GM12878 (cell line): ENCODE data around the gene BDH1.

Source experiments
- CHD4 ChIP-seq: fragments of 200-600 bp; sonication (generic); IDR thresholded peaks from 2 replicates; pipeline ENCODE4 v1.6.1; 2016; ENCODE audit warnings: mild to moderate bottlenecking
- ELK1 ChIP-seq: IDR thresholded peaks from 2 replicates; pipeline ENCODE4 v1.6.1; 2012; ENCODE audit warnings: low read depth, low read length, improper control_type of control experiment
- EZH2 ChIP-seq: IDR thresholded peaks from 2 replicates; pipeline ENCODE4 v1.6.1; 2012; ENCODE audit warnings: low read depth, mild to moderate bottlenecking, control low read depth, inconsistent platforms, low read length, borderline replicate concordance; ENCODE audit not compliant: control insufficient read depth
- NBN ChIP-seq: fragments of 450-650 bp; IDR thresholded peaks from 2 replicates; pipeline ENCODE4 v1.6.1; 2016
- NR2C2 ChIP-seq: IDR thresholded peaks from 2 replicates; pipeline ENCODE4 v1.6.1; 2011; ENCODE audit warnings: borderline replicate concordance, low read depth; ENCODE audit not compliant: control insufficient read depth, insufficient read length
- PAX5 ChIP-seq: IDR thresholded peaks from 2 replicates; pipeline ENCODE4 v1.6.1; 2011; ENCODE audit warnings: low read depth, low read length, borderline replicate concordance
- SIN3A ChIP-seq: IDR thresholded peaks from 2 replicates; pipeline ENCODE4 v1.6.1; 2012; ENCODE audit warnings: low read depth, low read length, improper control_type of control experiment
- SPI1 ChIP-seq: IDR thresholded peaks from 2 replicates; pipeline ENCODE4 v1.6.1; 2011; ENCODE audit warnings: low read depth, mild to moderate bottlenecking, low read length, moderate library complexity, borderline replicate concordance; ENCODE audit not compliant: insufficient read depth
- ZSCAN29 ChIP-seq: fragments of 450-650 bp; IDR thresholded peaks from 2 replicates; pipeline ENCODE4 v1.6.1; 2017; ENCODE audit warnings: mild to moderate bottlenecking, moderate library complexity
- TF ChIP-seq, protein P1 (sequence below): IDR thresholded peaks from 2 replicates; pipeline ENCODE4 v1.6.1; 2012; ENCODE audit warnings: mild to moderate bottlenecking, low read depth, low read length
- TF ChIP-seq, protein P2 (sequence below), 3 experiments: IDR thresholded peaks in 2 of 3; conservative IDR thresholded peaks in 1 of 3; 2 replicates each; pipeline ENCODE4 v1.5.1; 2011; ENCODE audit warnings: low read depth in 3 of 3, low read length in 3 of 3, mild to moderate bottlenecking in 3 of 3, control low read depth in 2 of 3, moderate library complexity in 2 of 3, inconsistent platforms in 1 of 3, mixed read lengths in 1 of 3; ENCODE audit not compliant: control insufficient read depth in 2 of 3, insufficient read depth in 1 of 3; ENCODE audit errors: extremely low read depth in 1 of 3
- TF ChIP-seq, protein P3 (sequence below): fragments of 450-650 bp; IDR thresholded peaks from 2 replicates; pipeline ENCODE4 v1.6.1; 2016; ENCODE audit warnings: mild to moderate bottlenecking

DNA sequence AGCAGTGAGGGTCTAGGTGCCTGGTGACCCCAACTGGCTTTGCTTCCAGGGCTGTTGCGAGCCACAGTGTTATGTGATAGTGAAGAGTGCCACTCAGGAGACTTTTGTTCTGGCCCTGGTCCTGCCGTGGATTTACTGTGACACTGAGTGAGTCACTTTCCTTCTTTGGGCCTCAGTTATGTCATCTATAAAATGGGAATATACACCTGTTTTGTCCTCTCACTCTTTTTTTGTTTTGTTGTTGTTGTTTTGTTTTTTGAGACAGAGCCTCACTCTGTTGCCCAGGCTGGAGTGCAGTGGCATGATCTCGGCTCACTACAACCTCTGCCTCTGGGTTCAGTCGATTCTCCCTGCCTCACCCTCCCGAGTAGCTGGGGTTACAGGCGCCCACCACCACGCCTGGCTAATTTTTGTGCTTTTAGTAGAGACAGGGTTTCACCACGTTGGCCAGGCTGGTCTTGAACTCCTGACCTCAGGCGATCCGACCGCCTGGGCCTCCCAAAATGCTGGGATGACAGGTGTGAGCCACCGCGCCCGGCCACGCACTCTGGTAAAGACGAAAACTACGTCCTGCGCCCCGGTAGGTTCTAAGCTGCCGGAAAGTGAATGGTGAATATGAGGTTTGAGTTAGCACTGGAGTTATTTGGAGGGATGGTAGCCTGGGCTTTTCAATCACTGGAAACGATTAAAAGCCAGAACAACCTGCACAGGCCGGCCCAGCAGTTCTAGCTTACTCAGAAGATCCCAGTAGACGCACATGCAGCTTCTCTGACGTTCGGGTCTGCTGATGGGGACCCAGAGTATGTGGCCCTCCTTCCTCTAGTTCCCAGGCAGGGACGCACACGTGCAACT, 46.6 kb downstream of the BDH1 start:
- TF ChIP-seq, protein P1, sequence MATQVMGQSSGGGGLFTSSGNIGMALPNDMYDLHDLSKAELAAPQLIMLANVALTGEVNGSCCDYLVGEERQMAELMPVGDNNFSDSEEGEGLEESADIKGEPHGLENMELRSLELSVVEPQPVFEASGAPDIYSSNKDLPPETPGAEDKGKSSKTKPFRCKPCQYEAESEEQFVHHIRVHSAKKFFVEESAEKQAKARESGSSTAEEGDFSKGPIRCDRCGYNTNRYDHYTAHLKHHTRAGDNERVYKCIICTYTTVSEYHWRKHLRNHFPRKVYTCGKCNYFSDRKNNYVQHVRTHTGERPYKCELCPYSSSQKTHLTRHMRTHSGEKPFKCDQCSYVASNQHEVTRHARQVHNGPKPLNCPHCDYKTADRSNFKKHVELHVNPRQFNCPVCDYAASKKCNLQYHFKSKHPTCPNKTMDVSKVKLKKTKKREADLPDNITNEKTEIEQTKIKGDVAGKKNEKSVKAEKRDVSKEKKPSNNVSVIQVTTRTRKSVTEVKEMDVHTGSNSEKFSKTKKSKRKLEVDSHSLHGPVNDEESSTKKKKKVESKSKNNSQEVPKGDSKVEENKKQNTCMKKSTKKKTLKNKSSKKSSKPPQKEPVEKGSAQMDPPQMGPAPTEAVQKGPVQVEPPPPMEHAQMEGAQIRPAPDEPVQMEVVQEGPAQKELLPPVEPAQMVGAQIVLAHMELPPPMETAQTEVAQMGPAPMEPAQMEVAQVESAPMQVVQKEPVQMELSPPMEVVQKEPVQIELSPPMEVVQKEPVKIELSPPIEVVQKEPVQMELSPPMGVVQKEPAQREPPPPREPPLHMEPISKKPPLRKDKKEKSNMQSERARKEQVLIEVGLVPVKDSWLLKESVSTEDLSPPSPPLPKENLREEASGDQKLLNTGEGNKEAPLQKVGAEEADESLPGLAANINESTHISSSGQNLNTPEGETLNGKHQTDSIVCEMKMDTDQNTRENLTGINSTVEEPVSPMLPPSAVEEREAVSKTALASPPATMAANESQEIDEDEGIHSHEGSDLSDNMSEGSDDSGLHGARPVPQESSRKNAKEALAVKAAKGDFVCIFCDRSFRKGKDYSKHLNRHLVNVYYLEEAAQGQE, result no peak
- TF ChIP-seq ELK1 (no peak), PAX5 (no peak), NBN (no peak), NR2C2 (no peak), CHD4 (no peak), ZSCAN29 (no peak), SIN3A (no peak), SPI1 (no peak), EZH2 (no peak)
- TF ChIP-seq, protein P2, sequence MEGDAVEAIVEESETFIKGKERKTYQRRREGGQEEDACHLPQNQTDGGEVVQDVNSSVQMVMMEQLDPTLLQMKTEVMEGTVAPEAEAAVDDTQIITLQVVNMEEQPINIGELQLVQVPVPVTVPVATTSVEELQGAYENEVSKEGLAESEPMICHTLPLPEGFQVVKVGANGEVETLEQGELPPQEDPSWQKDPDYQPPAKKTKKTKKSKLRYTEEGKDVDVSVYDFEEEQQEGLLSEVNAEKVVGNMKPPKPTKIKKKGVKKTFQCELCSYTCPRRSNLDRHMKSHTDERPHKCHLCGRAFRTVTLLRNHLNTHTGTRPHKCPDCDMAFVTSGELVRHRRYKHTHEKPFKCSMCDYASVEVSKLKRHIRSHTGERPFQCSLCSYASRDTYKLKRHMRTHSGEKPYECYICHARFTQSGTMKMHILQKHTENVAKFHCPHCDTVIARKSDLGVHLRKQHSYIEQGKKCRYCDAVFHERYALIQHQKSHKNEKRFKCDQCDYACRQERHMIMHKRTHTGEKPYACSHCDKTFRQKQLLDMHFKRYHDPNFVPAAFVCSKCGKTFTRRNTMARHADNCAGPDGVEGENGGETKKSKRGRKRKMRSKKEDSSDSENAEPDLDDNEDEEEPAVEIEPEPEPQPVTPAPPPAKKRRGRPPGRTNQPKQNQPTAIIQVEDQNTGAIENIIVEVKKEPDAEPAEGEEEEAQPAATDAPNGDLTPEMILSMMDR (IDR thresholded peaks at IDR 0.05 in 2 of 3, conservative IDR thresholded peaks at IDR 0.05 in 1 of 3; ENCODE audit: control insufficient read depth in 2 of 3, extremely low read depth in 1 of 3, insufficient read depth in 1 of 3, low read depth in 3 of 3, low read length in 3 of 3), result no peak
- TF ChIP-seq, protein P3, sequence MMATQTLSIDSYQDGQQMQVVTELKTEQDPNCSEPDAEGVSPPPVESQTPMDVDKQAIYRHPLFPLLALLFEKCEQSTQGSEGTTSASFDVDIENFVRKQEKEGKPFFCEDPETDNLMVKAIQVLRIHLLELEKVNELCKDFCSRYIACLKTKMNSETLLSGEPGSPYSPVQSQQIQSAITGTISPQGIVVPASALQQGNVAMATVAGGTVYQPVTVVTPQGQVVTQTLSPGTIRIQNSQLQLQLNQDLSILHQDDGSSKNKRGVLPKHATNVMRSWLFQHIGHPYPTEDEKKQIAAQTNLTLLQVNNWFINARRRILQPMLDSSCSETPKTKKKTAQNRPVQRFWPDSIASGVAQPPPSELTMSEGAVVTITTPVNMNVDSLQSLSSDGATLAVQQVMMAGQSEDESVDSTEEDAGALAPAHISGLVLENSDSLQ, result no peak
